Neural cell (in vitro differentiated cells): ENCODE results near the gene C6orf120. TPM values are rescaled to one million over a fixed set of nuclear protein-coding genes. Genes with fewer than 3 reads are reported as not detected.

Experiments used
- H2AFZ ChIP-seq: fragments of 200-600, 300-800 bp; sonication (generic), shearing (Covaris generic); 2 replicates; pipeline ENCODE4 v1.6.0; 2014; ENCODE audit warnings: low read depth, mild to moderate bottlenecking, antibody characterized with exemption, low read length, moderate library complexity
- H3F3A ChIP-seq: fragments of 200-600 bp; shearing (Covaris generic); 2 replicates; pipeline ENCODE4 v1.6.1; 2016; ENCODE audit warnings: mild to moderate bottlenecking, moderate library complexity, mixed read lengths, antibody characterized with exemption, low read length; ENCODE audit not compliant: insufficient read depth, poor library complexity, severe bottlenecking
- H3K27ac ChIP-seq: fragments of 200-600, 300-800 bp; sonication (generic), shearing (Covaris generic); 2 replicates; pipeline ENCODE4 v1.5.1; 2014; ENCODE audit warnings: mild to moderate bottlenecking, low read length, moderate library complexity
- H3K27me3 ChIP-seq: fragments of 300-800, 200-600 bp; sonication (generic), shearing (Covaris generic); 2 replicates; pipeline ENCODE4 v1.6.0; 2014; ENCODE audit warnings: mild to moderate bottlenecking, low read depth, low read length, moderate library complexity; ENCODE audit not compliant: insufficient read depth
- H3K36me3 ChIP-seq: fragments of 300-800, 200-600 bp; sonication (generic), shearing (Covaris generic); 2 replicates; pipeline ENCODE4 v1.5.1; 2014; ENCODE audit warnings: mild to moderate bottlenecking, antibody characterized with exemption, low read length, moderate library complexity; ENCODE audit not compliant: insufficient read depth
- H3K4me2 ChIP-seq: fragments of 300-800, 200-600 bp; sonication (generic), shearing (Covaris generic); 2 replicates; pipeline ENCODE4 v1.6.0; 2014; ENCODE audit warnings: mild to moderate bottlenecking, low read length
- H3K4me3 ChIP-seq: fragments of 300-800, 200-600 bp; sonication (generic), shearing (Covaris generic); 2 replicates; pipeline ENCODE4 v1.5.1; 2014; ENCODE audit warnings: mild to moderate bottlenecking, low read length, moderate library complexity
- H3K79me2 ChIP-seq: fragments of 200-600 bp; shearing (Covaris generic); replicated peaks from 2 replicates; pipeline ENCODE4 v1.6.0; 2014; ENCODE audit warnings: mild to moderate bottlenecking, low read length, moderate library complexity; ENCODE audit not compliant: insufficient read depth
- H3K9ac ChIP-seq: fragments of 300-800, 200-600 bp; sonication (generic), shearing (Covaris generic); 2 replicates; pipeline ENCODE4 v1.6.1; 2016; ENCODE audit warnings: mild to moderate bottlenecking, low read length, mixed read lengths
- H3K9me2 ChIP-seq: fragments of 200-600 bp; shearing (Covaris generic); 2 replicates; pipeline ENCODE4 v1.6.1; 2016; ENCODE audit warnings: mild to moderate bottlenecking, low read length, mixed read lengths; ENCODE audit not compliant: insufficient read depth
- H3K9me3 ChIP-seq: fragments of 200-600, 300-800 bp; sonication (generic), shearing (Covaris generic); 2 replicates; pipeline ENCODE4 v1.6.1; 2016; ENCODE audit warnings: mild to moderate bottlenecking, mixed run types, low read length, moderate library complexity, mixed read lengths
- H4K20me1 ChIP-seq: fragments of 200-600 bp; shearing (Covaris generic); 2 replicates; pipeline ENCODE4 v1.6.1; 2016; ENCODE audit warnings: mild to moderate bottlenecking, mixed run types; ENCODE audit not compliant: insufficient read depth
- EP300 ChIP-seq: fragments of 450-650 bp; conservative IDR thresholded peaks from 2 replicates; pipeline ENCODE4 v1.6.1; 2014; ENCODE audit warnings: antibody characterized with exemption, mild to moderate bottlenecking, moderate library complexity; ENCODE audit not compliant: poor library complexity, severe bottlenecking
- EZH2 ChIP-seq: fragments of 200-600, 300-800 bp; shearing (Covaris generic), sonication (generic); IDR thresholded peaks from 2 replicates; pipeline ENCODE4 v1.6.1; 2014; ENCODE audit warnings: antibody characterized with exemption, low read length, borderline replicate concordance, mild to moderate bottlenecking; ENCODE audit not compliant: insufficient read depth, poor library complexity, severe bottlenecking
- MXI1 ChIP-seq: fragments of 450-650 bp; conservative IDR thresholded peaks from 2 replicates; pipeline ENCODE4 v1.6.1; 2014; ENCODE audit warnings: antibody characterized with exemption, mild to moderate bottlenecking; ENCODE audit not compliant: poor library complexity, severe bottlenecking
- POLR2AphosphoS5 ChIP-seq: IDR thresholded peaks from 2 replicates; pipeline ENCODE4 v1.6.1; 2012
- RAD21 ChIP-seq: fragments of 450-650 bp; conservative IDR thresholded peaks from 2 replicates; pipeline ENCODE4 v1.6.1; 2014; ENCODE audit warnings: antibody characterized with exemption, mild to moderate bottlenecking, moderate library complexity
- SMC3 ChIP-seq: fragments of 450-650 bp; conservative IDR thresholded peaks from 2 replicates; pipeline ENCODE4 v1.6.1; 2014; ENCODE audit warnings: antibody characterized with exemption, mild to moderate bottlenecking, moderate library complexity; ENCODE audit not compliant: poor library complexity
- TAF1 ChIP-seq: IDR thresholded peaks from 2 replicates; pipeline ENCODE4 v1.6.1; 2012; ENCODE audit warnings: low read depth
- polyA plus RNA-seq: library from polyadenylated mRNA; depleted of rRNA; stranded (reverse); fragments of >200 nt; gene quantifications from 2 replicates; pipeline ENCODE4 v1.2.3, GENCODE V29; 2014
- TF ChIP-seq, protein P1 (sequence below): IDR thresholded peaks from 2 replicates; pipeline ENCODE4 v1.6.1; 2012; ENCODE audit warnings: borderline replicate concordance
- TF ChIP-seq, protein P2 (sequence below): fragments of 450-650 bp; IDR thresholded peaks from 2 replicates; pipeline ENCODE4 v1.5.1; 2014; ENCODE audit warnings: antibody characterized with exemption, mild to moderate bottlenecking, moderate library complexity; ENCODE audit not compliant: poor library complexity, severe bottlenecking

The C6orf120 gene
- polyA plus RNA-seq, 1 donor from 2014 or later, result 17.8 TPM

DNA sequence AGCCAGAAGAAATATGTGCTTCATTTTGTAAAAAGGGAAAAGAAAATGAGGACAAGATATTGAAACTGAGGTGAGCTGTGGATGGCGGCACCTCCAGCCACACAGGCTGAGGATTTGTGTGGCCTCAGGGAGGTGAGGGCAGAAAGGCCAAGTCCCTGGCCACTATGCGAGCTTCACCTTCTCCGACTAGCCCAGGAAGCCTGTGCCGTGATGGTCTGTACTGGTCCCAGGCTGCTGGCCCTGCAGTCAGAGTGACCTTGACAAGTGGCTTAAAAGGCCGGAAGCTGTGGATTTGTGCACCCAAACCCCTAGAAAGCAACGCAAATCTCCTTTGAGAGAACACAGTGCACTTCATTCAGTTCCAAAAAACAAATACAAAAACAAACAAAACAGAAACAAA lies 48.2 kb upstream of the C6orf120 start:
- Histone ChIP-seq H4K20me1 (no peaks in the 10 kb centered on the region), H3K4me3 (no peak overlapping the region), H3F3A (no peaks in the 10 kb centered on the region), H3K36me3 (no peaks in the 10 kb centered on the region), H2AFZ (no peak overlapping the region), H3K9ac (no peak overlapping the region), H3K9me2 (no peaks in the 10 kb centered on the region), H3K9me3 (no peaks in the 10 kb centered on the region), H3K79me2 (no peaks in the 10 kb centered on the region), H3K27ac (no peak overlapping the region), H3K27me3 (no peaks in the 10 kb centered on the region), H3K4me2 (no peak overlapping the region)
- TF ChIP-seq TAF1 (no peak), MXI1 (no peak), SMC3 (no peak), EZH2 (no peak), EP300 (no peak), RAD21 (no peak), POLR2AphosphoS5 (no peak)
- TF ChIP-seq, protein P1, sequence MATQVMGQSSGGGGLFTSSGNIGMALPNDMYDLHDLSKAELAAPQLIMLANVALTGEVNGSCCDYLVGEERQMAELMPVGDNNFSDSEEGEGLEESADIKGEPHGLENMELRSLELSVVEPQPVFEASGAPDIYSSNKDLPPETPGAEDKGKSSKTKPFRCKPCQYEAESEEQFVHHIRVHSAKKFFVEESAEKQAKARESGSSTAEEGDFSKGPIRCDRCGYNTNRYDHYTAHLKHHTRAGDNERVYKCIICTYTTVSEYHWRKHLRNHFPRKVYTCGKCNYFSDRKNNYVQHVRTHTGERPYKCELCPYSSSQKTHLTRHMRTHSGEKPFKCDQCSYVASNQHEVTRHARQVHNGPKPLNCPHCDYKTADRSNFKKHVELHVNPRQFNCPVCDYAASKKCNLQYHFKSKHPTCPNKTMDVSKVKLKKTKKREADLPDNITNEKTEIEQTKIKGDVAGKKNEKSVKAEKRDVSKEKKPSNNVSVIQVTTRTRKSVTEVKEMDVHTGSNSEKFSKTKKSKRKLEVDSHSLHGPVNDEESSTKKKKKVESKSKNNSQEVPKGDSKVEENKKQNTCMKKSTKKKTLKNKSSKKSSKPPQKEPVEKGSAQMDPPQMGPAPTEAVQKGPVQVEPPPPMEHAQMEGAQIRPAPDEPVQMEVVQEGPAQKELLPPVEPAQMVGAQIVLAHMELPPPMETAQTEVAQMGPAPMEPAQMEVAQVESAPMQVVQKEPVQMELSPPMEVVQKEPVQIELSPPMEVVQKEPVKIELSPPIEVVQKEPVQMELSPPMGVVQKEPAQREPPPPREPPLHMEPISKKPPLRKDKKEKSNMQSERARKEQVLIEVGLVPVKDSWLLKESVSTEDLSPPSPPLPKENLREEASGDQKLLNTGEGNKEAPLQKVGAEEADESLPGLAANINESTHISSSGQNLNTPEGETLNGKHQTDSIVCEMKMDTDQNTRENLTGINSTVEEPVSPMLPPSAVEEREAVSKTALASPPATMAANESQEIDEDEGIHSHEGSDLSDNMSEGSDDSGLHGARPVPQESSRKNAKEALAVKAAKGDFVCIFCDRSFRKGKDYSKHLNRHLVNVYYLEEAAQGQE, result no peak
- TF ChIP-seq, protein P2, sequence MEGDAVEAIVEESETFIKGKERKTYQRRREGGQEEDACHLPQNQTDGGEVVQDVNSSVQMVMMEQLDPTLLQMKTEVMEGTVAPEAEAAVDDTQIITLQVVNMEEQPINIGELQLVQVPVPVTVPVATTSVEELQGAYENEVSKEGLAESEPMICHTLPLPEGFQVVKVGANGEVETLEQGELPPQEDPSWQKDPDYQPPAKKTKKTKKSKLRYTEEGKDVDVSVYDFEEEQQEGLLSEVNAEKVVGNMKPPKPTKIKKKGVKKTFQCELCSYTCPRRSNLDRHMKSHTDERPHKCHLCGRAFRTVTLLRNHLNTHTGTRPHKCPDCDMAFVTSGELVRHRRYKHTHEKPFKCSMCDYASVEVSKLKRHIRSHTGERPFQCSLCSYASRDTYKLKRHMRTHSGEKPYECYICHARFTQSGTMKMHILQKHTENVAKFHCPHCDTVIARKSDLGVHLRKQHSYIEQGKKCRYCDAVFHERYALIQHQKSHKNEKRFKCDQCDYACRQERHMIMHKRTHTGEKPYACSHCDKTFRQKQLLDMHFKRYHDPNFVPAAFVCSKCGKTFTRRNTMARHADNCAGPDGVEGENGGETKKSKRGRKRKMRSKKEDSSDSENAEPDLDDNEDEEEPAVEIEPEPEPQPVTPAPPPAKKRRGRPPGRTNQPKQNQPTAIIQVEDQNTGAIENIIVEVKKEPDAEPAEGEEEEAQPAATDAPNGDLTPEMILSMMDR, result no peak

DNA sequence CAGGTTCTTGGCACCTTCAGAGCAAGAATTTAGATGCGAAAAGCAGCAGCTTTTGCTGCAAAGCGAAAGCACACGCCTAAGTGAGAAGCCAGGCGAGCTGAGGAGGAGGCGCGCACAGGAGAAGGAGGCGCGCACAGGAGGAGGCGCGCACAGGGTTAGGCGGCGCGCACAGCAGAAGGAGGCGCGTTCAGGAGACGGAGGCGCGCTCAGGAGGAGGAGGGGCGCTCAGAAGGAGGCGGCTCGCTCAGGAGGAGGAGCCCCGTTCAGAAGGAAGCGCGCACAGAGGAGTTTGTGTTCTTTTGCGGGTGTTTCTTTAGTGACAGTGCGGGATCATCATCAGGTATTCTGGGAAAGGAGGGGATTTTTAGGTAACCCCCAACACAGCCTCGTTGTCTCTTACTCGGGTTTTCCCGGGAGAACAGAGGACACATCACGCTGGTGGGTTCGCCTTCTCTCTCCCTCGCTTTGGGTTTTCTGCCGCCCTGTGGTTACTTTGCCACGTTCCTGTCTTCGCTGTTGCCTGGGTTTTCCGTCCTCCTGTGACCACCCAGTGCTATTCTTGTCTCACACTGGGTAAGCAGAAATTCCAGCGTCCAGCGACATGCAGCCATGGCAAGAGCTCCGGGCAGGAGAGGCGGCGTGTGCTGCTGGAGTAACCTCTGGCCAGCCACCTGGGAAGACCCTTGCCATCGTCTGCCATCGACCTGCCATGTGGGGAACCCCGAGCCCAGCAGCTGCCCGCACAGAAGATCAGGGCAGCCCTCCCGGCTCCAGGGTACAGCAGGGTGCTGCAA lies 47.1 kb upstream of the C6orf120 start:
- no peaks in the 10 kb centered on the region for H3F3A ChIP-seq
- H3K79me2 ChIP-seq, result no peaks in the 10 kb centered on the region
- H3K9me3 ChIP-seq, result no peaks in the 10 kb centered on the region
- TF ChIP-seq MXI1 (no peak), POLR2AphosphoS5 (no peak), EZH2 (no peak), TAF1 (no peak), RAD21 (no peak), EP300 (no peak), SMC3 (no peak)
- TF ChIP-seq, protein P1, result no peak
- TF ChIP-seq, protein P2, result no peak
- H3K9me2 ChIP-seq, result no peaks in the 10 kb centered on the region
- H3K27ac ChIP-seq, result no peak overlapping the region
- H3K9ac ChIP-seq, result no peak overlapping the region
- H3K27me3 ChIP-seq, result no peaks in the 10 kb centered on the region
- H4K20me1 ChIP-seq, result no peaks in the 10 kb centered on the region
- H2AFZ ChIP-seq, result no peak overlapping the region
- no peak overlapping the region for H3K4me3 ChIP-seq
- H3K36me3 ChIP-seq, result no peaks in the 10 kb centered on the region
- no peak overlapping the region for H3K4me2 ChIP-seq
